Neural cell (in vitro differentiated cells): ENCODE measurements around the gene COL25A1. TPM values are rescaled to one million over a fixed set of nuclear protein-coding genes. Genes with fewer than 3 reads are reported as not detected.

ENCODE experiments used
- H2AFZ ChIP-seq: fragments of 200-600, 300-800 bp; sonication (generic), shearing (Covaris generic); 2 replicates; pipeline ENCODE4 v1.6.0; 2014; ENCODE audit warnings: low read depth, mild to moderate bottlenecking, antibody characterized with exemption, low read length, moderate library complexity
- H3F3A ChIP-seq: fragments of 200-600 bp; shearing (Covaris generic); 2 replicates; pipeline ENCODE4 v1.6.1; 2016; ENCODE audit warnings: mild to moderate bottlenecking, moderate library complexity, mixed read lengths, antibody characterized with exemption, low read length; ENCODE audit not compliant: insufficient read depth, poor library complexity, severe bottlenecking
- H3K27ac ChIP-seq: fragments of 200-600, 300-800 bp; sonication (generic), shearing (Covaris generic); 2 replicates; pipeline ENCODE4 v1.5.1; 2014; ENCODE audit warnings: mild to moderate bottlenecking, low read length, moderate library complexity
- H3K27me3 ChIP-seq: fragments of 300-800, 200-600 bp; sonication (generic), shearing (Covaris generic); 2 replicates; pipeline ENCODE4 v1.6.0; 2014; ENCODE audit warnings: mild to moderate bottlenecking, low read depth, low read length, moderate library complexity; ENCODE audit not compliant: insufficient read depth
- H3K36me3 ChIP-seq: fragments of 300-800, 200-600 bp; sonication (generic), shearing (Covaris generic); 2 replicates; pipeline ENCODE4 v1.5.1; 2014; ENCODE audit warnings: mild to moderate bottlenecking, antibody characterized with exemption, low read length, moderate library complexity; ENCODE audit not compliant: insufficient read depth
- H3K4me2 ChIP-seq: fragments of 300-800, 200-600 bp; sonication (generic), shearing (Covaris generic); 2 replicates; pipeline ENCODE4 v1.6.0; 2014; ENCODE audit warnings: mild to moderate bottlenecking, low read length
- H3K4me3 ChIP-seq: fragments of 300-800, 200-600 bp; sonication (generic), shearing (Covaris generic); 2 replicates; pipeline ENCODE4 v1.5.1; 2014; ENCODE audit warnings: mild to moderate bottlenecking, low read length, moderate library complexity
- H3K79me2 ChIP-seq: fragments of 200-600 bp; shearing (Covaris generic); replicated peaks from 2 replicates; pipeline ENCODE4 v1.6.0; 2014; ENCODE audit warnings: mild to moderate bottlenecking, low read length, moderate library complexity; ENCODE audit not compliant: insufficient read depth
- H3K9ac ChIP-seq: fragments of 300-800, 200-600 bp; sonication (generic), shearing (Covaris generic); 2 replicates; pipeline ENCODE4 v1.6.1; 2016; ENCODE audit warnings: mild to moderate bottlenecking, low read length, mixed read lengths
- H3K9me2 ChIP-seq: fragments of 200-600 bp; shearing (Covaris generic); 2 replicates; pipeline ENCODE4 v1.6.1; 2016; ENCODE audit warnings: mild to moderate bottlenecking, low read length, mixed read lengths; ENCODE audit not compliant: insufficient read depth
- H3K9me3 ChIP-seq: fragments of 200-600, 300-800 bp; sonication (generic), shearing (Covaris generic); 2 replicates; pipeline ENCODE4 v1.6.1; 2016; ENCODE audit warnings: mild to moderate bottlenecking, mixed run types, low read length, moderate library complexity, mixed read lengths
- H4K20me1 ChIP-seq: fragments of 200-600 bp; shearing (Covaris generic); 2 replicates; pipeline ENCODE4 v1.6.1; 2016; ENCODE audit warnings: mild to moderate bottlenecking, mixed run types; ENCODE audit not compliant: insufficient read depth
- CTCF ChIP-seq: fragments of 450-650 bp; IDR thresholded peaks from 2 replicates; pipeline ENCODE4 v1.5.1; 2014; ENCODE audit warnings: antibody characterized with exemption, mild to moderate bottlenecking, moderate library complexity; ENCODE audit not compliant: poor library complexity, severe bottlenecking
- EP300 ChIP-seq: fragments of 450-650 bp; conservative IDR thresholded peaks from 2 replicates; pipeline ENCODE4 v1.6.1; 2014; ENCODE audit warnings: antibody characterized with exemption, mild to moderate bottlenecking, moderate library complexity; ENCODE audit not compliant: poor library complexity, severe bottlenecking
- EZH2 ChIP-seq: fragments of 200-600, 300-800 bp; shearing (Covaris generic), sonication (generic); IDR thresholded peaks from 2 replicates; pipeline ENCODE4 v1.6.1; 2014; ENCODE audit warnings: antibody characterized with exemption, low read length, borderline replicate concordance, mild to moderate bottlenecking; ENCODE audit not compliant: insufficient read depth, poor library complexity, severe bottlenecking
- MXI1 ChIP-seq: fragments of 450-650 bp; conservative IDR thresholded peaks from 2 replicates; pipeline ENCODE4 v1.6.1; 2014; ENCODE audit warnings: antibody characterized with exemption, mild to moderate bottlenecking; ENCODE audit not compliant: poor library complexity, severe bottlenecking
- POLR2AphosphoS5 ChIP-seq: IDR thresholded peaks from 2 replicates; pipeline ENCODE4 v1.6.1; 2012
- RAD21 ChIP-seq: fragments of 450-650 bp; conservative IDR thresholded peaks from 2 replicates; pipeline ENCODE4 v1.6.1; 2014; ENCODE audit warnings: antibody characterized with exemption, mild to moderate bottlenecking, moderate library complexity
- SMC3 ChIP-seq: fragments of 450-650 bp; conservative IDR thresholded peaks from 2 replicates; pipeline ENCODE4 v1.6.1; 2014; ENCODE audit warnings: antibody characterized with exemption, mild to moderate bottlenecking, moderate library complexity; ENCODE audit not compliant: poor library complexity
- TAF1 ChIP-seq: IDR thresholded peaks from 2 replicates; pipeline ENCODE4 v1.6.1; 2012; ENCODE audit warnings: low read depth
- polyA plus RNA-seq: library from polyadenylated mRNA; depleted of rRNA; stranded (reverse); fragments of >200 nt; gene quantifications from 2 replicates; pipeline ENCODE4 v1.2.3, GENCODE V29; 2014
- TF ChIP-seq, protein P1 (sequence below): IDR thresholded peaks from 2 replicates; pipeline ENCODE4 v1.6.1; 2012; ENCODE audit warnings: borderline replicate concordance

Gene COL25A1
- polyA plus RNA-seq, 1 donor from 2014 or later = 32.3 TPM

DNA sequence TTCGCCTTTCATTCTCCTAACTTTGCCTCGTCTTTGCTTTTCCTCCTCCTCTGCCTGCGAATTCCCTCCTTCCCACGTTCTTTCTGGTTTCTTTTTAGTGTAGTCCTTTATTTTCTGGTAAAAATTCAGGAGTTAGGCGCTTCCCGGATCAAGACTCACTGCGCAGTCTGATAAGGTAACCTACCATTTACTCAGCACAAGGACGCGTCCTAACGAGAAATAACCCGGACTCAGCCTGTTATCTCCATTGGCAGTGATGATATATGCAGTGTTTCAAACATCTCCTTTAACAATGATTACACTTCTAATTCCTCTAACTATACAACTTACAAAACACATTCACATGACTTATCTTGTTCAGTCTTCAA, 539.2 kb downstream of the COL25A1 start:
- Histone ChIP-seq H3K4me3 (peak overlapping the region; percentile 81), H3K79me2 (no peaks in the 10 kb centered on the region), H3K9ac (peak overlapping the region; percentile 56), H4K20me1 (no peaks in the 10 kb centered on the region), H3F3A (no peaks in the 10 kb centered on the region), H3K27ac (no peak overlapping the region), H2AFZ (no peak overlapping the region), H3K4me2 (peak overlapping the region; percentile 40), H3K27me3 (peaks cover 26% of the 10 kb centered on the region), H3K9me2 (no peaks in the 10 kb centered on the region), H3K36me3 (no peaks in the 10 kb centered on the region), H3K9me3 (no peaks in the 10 kb centered on the region)
- no peak for TF ChIP-seq POLR2AphosphoS5
- no peak for TF ChIP-seq EP300
- no peak for TF ChIP-seq EZH2
- no peak for TF ChIP-seq MXI1
- TF ChIP-seq SMC3 = no peak
- no peak for TF ChIP-seq RAD21
- TF ChIP-seq CTCF = no peak
- TF ChIP-seq TAF1 = no peak
- TF ChIP-seq, protein P1, sequence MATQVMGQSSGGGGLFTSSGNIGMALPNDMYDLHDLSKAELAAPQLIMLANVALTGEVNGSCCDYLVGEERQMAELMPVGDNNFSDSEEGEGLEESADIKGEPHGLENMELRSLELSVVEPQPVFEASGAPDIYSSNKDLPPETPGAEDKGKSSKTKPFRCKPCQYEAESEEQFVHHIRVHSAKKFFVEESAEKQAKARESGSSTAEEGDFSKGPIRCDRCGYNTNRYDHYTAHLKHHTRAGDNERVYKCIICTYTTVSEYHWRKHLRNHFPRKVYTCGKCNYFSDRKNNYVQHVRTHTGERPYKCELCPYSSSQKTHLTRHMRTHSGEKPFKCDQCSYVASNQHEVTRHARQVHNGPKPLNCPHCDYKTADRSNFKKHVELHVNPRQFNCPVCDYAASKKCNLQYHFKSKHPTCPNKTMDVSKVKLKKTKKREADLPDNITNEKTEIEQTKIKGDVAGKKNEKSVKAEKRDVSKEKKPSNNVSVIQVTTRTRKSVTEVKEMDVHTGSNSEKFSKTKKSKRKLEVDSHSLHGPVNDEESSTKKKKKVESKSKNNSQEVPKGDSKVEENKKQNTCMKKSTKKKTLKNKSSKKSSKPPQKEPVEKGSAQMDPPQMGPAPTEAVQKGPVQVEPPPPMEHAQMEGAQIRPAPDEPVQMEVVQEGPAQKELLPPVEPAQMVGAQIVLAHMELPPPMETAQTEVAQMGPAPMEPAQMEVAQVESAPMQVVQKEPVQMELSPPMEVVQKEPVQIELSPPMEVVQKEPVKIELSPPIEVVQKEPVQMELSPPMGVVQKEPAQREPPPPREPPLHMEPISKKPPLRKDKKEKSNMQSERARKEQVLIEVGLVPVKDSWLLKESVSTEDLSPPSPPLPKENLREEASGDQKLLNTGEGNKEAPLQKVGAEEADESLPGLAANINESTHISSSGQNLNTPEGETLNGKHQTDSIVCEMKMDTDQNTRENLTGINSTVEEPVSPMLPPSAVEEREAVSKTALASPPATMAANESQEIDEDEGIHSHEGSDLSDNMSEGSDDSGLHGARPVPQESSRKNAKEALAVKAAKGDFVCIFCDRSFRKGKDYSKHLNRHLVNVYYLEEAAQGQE = no peak

DNA sequence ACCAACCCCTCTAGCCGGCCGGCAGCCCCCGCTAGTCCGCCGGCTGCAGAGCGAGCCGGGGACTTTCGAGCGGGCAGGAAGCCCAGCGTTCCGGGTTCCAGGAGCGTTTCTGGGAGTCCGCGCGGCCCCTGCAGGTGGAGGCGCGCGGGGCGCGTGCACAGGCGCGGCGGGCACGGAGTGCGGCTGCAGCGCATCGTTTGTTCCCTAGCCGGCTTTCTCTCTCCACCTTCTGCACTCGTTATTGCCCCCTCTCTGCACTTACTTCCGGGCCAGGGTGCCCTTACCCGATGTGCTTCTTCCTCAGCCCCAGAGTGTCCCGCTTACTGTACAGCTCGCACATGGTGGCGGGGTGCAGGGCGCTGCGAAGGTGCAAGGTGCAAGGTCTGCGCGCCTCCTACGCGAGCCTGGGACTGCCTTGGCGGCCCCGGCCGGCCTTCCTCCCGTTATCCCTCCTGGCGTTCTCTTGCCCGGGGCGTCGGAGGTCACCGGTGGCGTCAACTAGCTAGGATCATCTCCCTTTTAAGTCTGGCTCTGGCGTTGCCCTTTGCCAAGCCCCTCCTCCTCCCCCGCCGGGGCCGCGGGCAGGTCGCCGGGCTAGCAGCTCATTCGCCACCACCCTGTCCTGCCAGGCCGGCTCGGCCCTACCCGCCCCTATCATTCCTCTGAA, 539.8 kb downstream of the COL25A1 start, which contains the start of gene ETNPPL:
ETNPPL (minus strand) TSS at position 495 of the 667 bp plus-strand sequence; CDS start at position 340, 155 bp downstream.
- H3K4me2 ChIP-seq = peak within 1 kb of the TSS; percentile 40
- peak within 1 kb of the TSS; percentile 56 for H3K9ac ChIP-seq
- H2AFZ ChIP-seq = peak within 1 kb of the TSS; percentile 70
- TF ChIP-seq MXI1 (peak; percentile 71), CTCF (peak; percentile 40), RAD21 (peak; percentile 52), SMC3 (peak; percentile 46), TAF1 (no peak), EP300 (no peak), EZH2 (no peak), POLR2AphosphoS5 (peak; percentile 23)
- TF ChIP-seq, protein P1 = no peak
- H3F3A ChIP-seq = no peaks in the 10 kb centered on the region
- H3K36me3 ChIP-seq = no peaks in the 10 kb centered on the region
- H3K9me3 ChIP-seq = no peaks in the 10 kb centered on the region
- H3K27me3 ChIP-seq = peaks cover 26% of the 10 kb centered on the region
- no peak within 1 kb of the TSS for H3K27ac ChIP-seq
- no peaks in the 10 kb centered on the region for H3K79me2 ChIP-seq
- no peaks in the 10 kb centered on the region for H3K9me2 ChIP-seq
- H4K20me1 ChIP-seq = no peaks in the 10 kb centered on the region
- H3K4me3 ChIP-seq = peak within 1 kb of the TSS; percentile 81
